ENCODE results near the gene SRL.

DNA sequence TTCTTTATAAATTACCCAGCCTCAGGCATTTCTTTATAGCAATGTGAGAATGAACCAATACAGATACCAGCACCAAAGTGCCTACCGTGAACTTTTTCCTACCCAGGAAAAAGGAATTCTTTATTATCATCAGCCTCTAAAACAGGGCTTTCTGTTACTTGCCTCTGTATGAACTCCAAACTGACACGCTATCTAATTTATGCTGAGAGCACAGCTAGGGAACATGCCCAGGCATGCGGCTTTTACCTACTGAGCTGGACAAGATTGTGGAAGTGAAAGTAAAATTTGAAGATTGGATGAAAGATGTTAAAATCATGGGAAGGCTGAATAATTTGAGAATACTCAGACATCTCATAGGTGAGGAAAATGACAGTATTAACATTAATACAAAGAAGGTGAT lies 101.2 kb downstream of the SRL start:
- no peak for TF ChIP-seq ZBTB33 (IDR thresholded peaks at IDR 0.05)
- TF ChIP-seq CTCF (IDR thresholded peaks at IDR 0.05; ENCODE audit: low read depth, low read length, missing input control), result no peak
- no peak for TF ChIP-seq RAD21 (IDR thresholded peaks at IDR 0.05)
- TF ChIP-seq REST (IDR thresholded peaks at IDR 0.05), result no peak
- no peak for TF ChIP-seq GABPA (IDR thresholded peaks at IDR 0.05 in 1 of 2, conservative IDR thresholded peaks at IDR 0.05 in 1 of 2)

All from liver (tissue), 3 donors.